GM18873 (cell line): ENCODE data around the gene CALN1.

ENCODE experiments used
- ATAC-seq: cut with Tn5 transposase; IDR thresholded peaks from one replicate; pipeline ENCODE4 v1.9.1; 2021; ENCODE audit warnings: mild to moderate bottlenecking, moderate library complexity, moderate number of reproducible peaks; ENCODE audit not compliant: unreplicated experiment, low FRiP score

The CALN1 gene

DNA sequence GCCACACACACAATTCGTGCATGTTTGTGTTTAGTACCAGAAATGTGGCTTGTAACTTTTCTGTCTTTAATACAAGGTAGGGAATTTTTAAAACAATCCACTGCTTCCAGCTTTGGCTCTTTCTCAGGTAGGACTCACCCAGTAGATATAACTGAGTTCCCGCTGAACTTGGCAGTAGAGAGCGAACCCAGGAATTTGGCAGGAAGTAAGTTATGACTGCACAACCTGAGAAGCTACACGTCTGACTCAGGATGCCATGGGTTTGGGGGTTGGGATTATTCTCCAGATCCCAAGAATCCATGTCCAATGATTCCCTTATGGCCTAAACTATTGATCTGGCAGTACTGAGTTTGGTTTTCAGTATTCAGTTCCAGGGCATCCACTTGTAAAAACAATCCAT lies 499.7 kb downstream of the CALN1 start:
- no peak for ATAC-seq

GRCh38 chr7:71911051-71911450 lies 501.1 kb downstream of the CALN1 start:
- no peak for ATAC-seq

GRCh38 chr7:71905821-71906220 lies 506.3 kb downstream of the CALN1 start:
- ATAC-seq, result no peak

- ATAC-seq, result no peak
Measured at GRCh38 chr7:71904484-71904883, 507.7 kb downstream of the CALN1 start.

- no peak for ATAC-seq
Measured at GRCh38 chr7:71900556-71900955, 511.6 kb downstream of the CALN1 start.

DNA sequence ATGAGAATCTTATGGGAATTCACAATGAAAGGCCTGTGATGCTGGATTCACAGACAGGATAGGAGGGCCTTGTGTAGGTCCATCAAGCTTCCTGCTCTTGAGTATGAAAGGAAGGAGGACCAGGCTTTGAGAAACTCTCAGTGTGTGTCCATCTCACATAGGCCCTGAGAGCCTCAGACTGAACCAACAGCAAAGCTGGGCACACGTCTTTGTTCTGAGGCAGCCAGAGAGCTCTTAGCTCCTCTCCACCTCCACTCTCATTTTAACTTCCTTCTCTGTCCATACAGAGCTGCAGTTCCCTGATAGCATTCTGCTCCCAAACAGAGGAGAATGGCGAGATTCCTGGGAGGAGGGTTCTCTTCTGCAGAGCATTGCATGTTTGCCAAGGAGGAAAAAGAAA lies 515.6 kb downstream of the CALN1 start:
- ATAC-seq, result no peak

DNA sequence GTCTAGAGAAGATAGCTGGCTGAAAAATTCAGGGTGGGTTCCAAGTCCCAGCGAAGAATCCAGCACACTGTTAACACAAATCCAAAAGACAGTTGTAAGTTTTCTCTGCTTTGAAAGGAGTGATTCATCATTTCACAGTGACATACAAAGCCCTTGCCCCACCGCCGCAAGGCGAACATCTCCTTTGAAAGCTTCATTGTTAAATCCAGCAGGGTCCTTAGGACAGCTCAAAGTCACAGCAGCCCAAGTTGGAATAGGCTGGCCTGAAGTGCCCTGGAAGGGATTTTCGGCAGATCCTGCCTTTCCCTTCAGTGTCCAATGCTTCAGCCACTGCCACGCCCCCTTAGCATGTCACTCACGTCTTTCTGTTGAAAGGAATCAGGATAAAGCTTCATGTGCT lies 526.1 kb downstream of the CALN1 start:
- no peak for ATAC-seq

DNA sequence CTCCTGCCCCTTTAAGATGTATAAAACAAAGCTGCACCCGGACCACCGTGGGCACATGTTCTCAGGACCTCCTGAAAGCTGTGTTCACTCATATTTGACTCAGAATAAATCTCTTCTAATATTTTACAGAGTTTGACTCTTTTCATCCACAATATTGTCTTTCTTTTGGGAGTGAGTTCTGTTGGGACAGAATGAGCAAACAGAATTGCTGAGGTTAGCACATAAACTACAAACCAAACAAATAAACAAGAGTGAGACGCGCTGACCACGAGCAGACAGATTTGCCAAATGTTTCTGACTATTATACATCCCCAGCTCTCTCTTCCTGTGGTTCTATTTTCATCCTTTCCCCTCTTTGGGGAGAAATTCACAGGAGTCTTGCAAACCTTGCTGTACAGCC lies 526.7 kb downstream of the CALN1 start:
- ATAC-seq, result no peak

- ATAC-seq, result no peak
Measured at GRCh38 chr7:71883415-71883814, 528.7 kb downstream of the CALN1 start.

DNA sequence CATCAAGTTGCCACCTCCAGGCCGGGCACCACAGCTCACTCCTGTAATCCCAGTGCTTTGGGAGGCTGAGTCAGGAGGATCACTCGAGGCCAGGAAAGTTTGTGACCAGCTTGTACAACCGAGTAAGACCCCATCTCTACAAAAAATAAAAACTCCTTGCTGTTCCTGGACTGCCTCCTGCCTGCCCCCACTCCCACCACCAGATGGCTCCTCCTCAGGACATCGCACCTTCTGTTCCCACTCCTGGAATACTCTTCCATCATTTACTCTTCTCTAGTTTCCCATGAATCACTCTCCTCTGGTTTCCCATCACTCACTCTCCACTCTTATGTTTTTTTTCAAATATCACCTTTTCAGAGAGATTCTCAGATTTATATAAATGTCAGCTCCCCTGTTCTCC lies 540.7 kb downstream of the CALN1 start:
- ATAC-seq, result no peak

DNA sequence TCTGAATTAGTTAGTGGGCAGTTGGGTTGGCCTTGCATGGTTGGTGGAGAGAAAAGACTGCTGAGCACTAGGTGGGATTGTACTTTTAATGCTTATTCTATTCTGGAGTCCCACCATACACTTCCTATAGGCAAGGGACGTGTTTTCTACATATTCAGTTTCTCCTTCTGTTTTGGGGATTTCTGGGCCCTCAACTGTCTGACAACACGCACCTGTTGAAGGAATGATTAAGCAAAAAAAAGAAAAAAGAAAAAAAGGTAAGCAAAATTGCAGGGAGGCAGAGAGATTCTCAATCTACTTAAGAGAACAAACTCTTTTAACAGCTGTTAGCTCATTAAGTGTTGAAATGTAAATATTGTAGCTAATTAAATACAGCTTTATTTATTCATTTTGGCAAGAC lies 541.3 kb downstream of the CALN1 start:
- no peak for ATAC-seq

- ATAC-seq, result no peak
Measured at GRCh38 chr7:71868797-71869196, 543.3 kb downstream of the CALN1 start.

DNA sequence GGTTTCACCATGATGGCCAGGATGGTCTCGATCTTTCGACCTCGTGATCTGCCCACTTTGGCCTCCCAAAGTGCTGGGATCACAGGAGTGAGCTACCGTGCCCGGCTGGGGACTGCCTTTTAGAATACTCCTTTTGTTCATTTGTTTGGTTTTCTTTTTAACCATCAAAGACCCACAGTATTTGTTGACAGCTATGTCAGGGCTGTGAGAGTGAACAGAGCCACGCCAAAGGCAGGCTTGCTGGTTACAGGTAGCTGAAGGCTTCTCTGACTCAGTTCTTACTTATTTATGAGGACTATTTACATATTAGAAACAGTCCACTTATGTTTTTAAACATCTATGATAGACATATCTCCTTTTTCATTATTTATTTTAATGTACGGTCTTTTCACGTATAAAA lies 544.5 kb downstream of the CALN1 start:
- ATAC-seq, result no peak

- ATAC-seq, result no peak
Measured at GRCh38 chr7:71865172-71865571, 547.0 kb downstream of the CALN1 start.

GRCh38 chr7:71864130-71864529 lies 548.0 kb downstream of the CALN1 start:
- no peak for ATAC-seq

GRCh38 chr7:71860572-71860971 lies 551.6 kb downstream of the CALN1 start:
- no peak for ATAC-seq

DNA sequence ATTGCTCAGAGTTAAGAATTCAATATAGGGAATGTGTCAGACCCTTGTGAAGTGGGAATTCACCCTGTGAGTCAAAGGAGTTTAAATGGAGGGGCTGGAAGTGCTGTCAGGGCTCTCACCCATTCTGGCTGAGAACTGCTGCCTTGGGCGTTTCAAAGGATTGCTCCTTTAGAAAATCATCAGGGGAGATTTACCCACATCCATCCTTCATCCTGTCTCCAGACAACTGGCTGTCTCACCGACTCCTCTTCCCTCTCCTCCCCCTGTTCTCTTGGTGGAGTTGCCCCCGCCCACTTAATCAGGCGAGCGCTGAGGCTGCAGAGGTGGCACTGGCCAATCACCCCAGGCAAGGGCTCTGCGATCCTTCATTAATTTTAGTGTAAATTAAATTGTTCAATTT lies 554.8 kb downstream of the CALN1 start:
- ATAC-seq, result no peak

- no peak for ATAC-seq
Measured at GRCh38 chr7:71854546-71855397, 557.4 kb downstream of the CALN1 start.

DNA sequence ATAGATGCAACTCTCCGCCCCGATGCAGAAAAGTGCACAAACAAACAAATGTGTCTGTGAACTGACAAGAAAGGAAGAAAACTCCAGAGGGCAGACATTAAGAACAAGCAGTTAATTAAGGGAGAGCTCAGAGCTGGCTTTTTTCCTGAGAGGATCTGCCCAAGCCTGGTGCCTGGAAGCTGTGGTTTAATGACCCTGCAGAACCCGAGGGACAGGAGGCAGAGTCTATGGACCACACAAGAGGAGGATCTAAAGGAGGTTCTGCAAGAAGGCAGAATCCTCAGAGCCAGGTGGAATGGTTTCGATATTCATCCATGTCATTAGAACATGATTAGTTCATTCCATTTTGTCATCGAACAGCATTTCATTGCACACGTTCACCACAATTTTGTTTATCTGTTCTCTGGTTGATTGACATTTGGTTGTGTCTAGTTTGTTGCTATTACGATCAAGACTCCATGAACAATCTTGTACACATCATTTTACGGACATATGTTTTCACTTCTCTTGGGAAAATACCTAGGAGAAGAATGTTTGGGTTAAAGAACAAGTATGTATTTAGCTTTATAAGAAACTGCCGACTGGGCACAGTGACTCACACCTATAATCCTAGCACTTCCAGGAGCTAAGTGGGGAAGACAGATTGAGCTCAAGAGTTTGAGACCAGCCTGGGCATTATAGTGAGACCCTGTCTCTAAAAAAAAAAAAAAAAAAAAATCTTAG lies 560.2 kb downstream of the CALN1 start:
- no peak for ATAC-seq

GRCh38 chr7:71846160-71846559 lies 566.0 kb downstream of the CALN1 start:
- no peak for ATAC-seq

GRCh38 chr7:71843676-71844075 lies 568.5 kb downstream of the CALN1 start:
- ATAC-seq, result no peak

- ATAC-seq, result no peak
Measured at GRCh38 chr7:71842786-71843185, 569.4 kb downstream of the CALN1 start.
